KG1 (cell line): ENCODE data around the gene UGT1A7.
"Not testable (repeated sequence)": the region's sequence is repeated elsewhere in the genome, so short reads cannot be mapped to it uniquely, and the experiment has no call there.

Source experiments
- DNase-seq: peaks from one replicate; lab custom pipeline; 2025; lab: John Stamatoyannopoulos, UW

UGT1A7 gene

GRCh38 chr2:233712611-233713261, 31.0 kb downstream of the UGT1A7 start, which contains the start of gene UGT1A5:
TSS of gene UGT1A5 (plus strand) at chr2:233712907. CDS start at chr2:233712992, 85 bp downstream.
- DNase-seq = no peak

- no peak for DNase-seq
Observed at GRCh38 chr2:233713262-233713615, 31.5 kb downstream of the UGT1A7 start.

DNA sequence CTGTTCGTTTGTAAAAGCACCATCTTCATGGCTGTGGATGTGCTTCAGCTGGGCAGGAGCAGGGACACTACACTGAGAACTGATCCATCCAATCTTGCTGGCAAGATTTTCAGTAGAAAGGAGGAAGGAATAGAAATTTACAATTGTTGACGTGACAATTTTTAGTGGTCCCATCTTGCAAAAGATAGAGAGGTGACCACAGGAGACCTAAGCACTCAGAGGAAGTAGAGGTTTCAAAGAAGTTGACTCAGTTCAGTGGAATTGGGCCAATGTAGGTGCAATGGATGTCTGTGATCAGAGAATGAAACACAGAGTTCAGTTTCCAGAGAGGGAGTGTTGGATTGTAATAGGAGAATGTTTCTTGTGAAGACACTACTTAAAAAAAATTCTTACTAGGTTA, 32.4 kb downstream of the UGT1A7 start:
- peak; percentile 6 for DNase-seq

DNA sequence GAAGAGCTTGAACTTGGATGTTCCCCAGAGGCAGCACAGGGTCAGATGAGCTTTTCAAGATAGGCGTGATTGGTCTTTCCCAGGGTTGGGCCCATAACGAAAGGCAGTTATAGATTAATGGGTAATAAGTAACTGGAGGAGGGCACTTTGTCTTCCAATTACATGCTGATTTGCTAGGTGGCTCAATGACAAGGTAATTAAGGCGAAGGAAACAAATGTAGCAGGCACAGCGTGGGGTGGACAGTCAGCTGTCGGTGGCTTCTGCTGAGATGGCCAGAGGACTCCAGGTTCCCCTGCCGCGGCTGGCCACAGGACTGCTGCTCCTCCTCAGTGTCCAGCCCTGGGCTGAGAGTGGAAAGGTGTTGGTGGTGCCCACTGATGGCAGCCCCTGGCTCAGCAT, 36.9 kb downstream of the UGT1A7 start, which contains the start of gene UGT1A4:
Gene UGT1A4 (plus strand): TSS at position 185 of the 400 bp plus-strand sequence. CDS start 85 bp downstream, at position 270.
- no peak for DNase-seq

DNA sequence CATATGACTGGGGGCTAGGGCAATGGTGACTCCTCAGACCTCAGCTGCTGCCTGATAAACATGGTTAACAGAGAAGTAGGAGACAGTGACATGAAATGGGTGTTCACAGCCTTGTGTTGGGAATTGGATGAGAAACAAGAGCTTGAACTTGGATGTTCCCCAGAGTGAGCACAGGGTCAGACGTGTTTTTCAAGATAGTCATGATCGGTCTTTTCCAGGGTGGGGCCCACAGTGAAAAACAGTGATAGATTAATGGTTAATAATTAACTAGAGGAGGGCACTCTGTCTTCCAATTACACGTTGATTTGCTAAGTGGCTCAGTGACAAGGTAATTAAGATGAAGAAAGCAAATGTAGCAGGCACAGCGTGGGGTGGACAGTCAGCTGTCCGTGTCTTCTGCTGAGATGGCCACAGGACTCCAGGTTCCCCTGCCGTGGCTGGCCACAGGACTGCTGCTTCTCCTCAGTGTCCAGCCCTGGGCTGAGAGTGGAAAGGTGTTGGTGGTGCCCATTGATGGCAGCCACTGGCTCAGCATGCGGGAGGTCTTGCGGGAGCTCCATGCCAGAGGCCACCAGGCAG, 47.1 kb downstream of the UGT1A7 start, which contains the start of gene UGT1A3:
Gene UGT1A3 (plus strand): TSS at position 320 of the 579 bp plus-strand sequence. CDS start 85 bp downstream, at position 405.
- no peak for DNase-seq

DNA sequence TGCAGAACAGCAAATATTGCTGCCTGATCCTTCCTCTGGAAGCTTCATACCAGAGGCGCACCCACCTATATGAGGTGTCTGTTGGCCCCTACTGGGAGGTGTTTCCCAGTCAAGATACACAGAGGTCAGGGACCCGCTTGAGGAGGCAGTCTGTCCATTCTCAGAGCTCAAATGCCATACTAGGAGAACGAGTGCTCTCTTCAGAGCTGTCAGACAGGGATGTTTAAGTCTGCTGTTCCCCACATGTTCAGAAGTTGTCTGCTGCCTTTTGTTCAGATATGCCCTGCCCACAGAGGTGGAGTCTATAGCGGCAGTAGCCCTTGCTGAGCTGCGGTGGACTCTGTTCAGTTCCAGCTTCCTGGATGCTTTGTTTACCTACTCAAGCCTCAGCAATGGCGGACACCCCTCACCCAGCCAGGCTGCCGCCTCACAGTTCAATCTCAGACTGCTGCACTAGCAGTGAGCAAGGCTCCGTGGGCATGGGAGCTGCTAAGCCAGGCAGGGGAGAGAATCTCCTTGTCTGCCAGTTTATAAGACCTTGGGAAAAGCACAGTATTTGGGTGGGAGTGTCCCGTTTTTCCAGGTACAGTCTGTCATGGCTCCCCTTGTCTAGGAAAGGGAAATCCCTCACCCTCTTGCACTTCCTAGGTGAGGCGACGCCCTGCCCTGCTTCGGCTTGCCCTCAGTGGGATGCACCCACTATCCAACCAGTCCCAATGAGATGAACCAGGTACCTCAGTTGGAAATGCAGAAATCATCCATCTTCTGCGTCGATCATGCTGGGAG, 55.4 kb downstream of the UGT1A7 start:
- not testable (repeated sequence) for DNase-seq

- DNase-seq = no peak
Observed at GRCh38 chr2:233740870-233741269, 59.2 kb downstream of the UGT1A7 start.

- DNase-seq = no peak
Observed at GRCh38 chr2:233743464-233744259, 62.0 kb downstream of the UGT1A7 start.

- no peak for DNase-seq
Observed at GRCh38 chr2:233745073-233745755, 63.5 kb downstream of the UGT1A7 start.

GRCh38 chr2:233745838-233746237, 64.1 kb downstream of the UGT1A7 start:
- DNase-seq = not testable (repeated sequence)

DNA sequence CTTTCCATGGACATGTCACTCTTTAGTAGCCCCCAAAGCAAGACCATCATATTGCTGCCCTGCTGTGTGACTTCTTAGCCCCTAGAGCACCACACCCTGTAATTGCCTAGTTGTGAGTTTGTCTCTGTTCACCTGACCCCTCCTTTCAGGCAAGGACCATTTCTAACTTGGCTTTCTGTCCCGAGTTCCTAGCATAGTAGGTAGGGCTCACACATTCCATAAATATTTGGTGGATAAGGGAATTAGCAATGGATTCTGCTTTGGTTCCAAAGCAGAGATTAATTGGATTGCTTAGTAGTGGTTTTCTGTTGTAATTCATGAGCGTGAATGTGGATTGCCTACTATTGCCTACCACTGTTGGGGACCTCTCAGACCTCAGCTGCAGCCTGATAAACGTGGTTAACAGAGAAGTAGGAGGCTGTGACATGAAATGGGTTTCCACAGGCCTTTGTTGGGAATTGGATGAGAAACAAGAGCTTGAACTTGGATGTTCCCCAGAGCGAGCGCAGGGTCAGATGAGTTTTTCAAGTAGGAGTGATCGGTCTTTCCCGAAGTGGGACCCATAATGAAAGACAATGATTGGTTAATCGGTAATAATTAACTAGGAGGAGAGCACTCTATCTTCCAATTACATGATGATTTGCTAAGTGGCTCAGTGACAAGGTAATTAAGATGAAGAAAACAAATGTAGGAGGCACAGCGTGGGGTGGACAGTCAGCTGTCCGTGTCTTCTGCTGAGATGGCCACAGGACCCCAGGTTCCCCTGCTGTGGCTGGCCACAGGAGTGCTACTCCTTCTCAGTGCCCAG, 65.0 kb downstream of the UGT1A7 start:
- no peak for DNase-seq

DNA sequence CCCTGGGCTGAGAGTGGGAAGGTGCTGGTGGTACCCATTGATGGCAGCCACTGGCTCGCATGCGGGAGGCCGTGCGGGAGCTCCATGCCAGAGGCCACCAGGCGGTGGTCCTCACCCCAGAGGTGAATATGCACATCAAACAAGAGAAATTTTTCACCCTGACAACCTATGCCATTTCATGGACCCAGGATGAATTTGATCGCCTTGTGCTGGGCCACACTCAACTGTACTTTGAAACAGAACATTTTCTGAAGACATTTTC, 65.5 kb downstream of the UGT1A7 start:
- DNase-seq = no peak

DNA sequence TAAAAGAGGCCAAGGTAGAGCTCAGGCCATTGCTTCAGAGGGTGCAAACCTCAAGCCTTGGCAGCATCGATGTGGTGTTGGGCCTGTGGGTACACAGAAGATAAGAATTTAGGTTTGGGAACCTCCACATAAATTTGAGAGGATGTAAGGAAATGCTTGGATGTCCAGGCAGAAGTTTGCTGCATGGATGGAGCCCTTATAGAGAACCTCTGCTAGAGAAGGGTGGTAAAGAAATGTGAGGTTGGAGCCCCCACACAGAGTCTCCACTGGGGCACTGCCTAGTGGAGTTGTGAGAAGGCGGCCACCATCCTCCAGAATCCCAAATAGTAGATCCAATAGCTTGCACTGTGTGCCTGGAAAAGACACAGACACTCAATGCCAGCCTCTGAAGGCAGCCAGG, 69.0 kb downstream of the UGT1A7 start:
- not testable (repeated sequence) for DNase-seq

DNA sequence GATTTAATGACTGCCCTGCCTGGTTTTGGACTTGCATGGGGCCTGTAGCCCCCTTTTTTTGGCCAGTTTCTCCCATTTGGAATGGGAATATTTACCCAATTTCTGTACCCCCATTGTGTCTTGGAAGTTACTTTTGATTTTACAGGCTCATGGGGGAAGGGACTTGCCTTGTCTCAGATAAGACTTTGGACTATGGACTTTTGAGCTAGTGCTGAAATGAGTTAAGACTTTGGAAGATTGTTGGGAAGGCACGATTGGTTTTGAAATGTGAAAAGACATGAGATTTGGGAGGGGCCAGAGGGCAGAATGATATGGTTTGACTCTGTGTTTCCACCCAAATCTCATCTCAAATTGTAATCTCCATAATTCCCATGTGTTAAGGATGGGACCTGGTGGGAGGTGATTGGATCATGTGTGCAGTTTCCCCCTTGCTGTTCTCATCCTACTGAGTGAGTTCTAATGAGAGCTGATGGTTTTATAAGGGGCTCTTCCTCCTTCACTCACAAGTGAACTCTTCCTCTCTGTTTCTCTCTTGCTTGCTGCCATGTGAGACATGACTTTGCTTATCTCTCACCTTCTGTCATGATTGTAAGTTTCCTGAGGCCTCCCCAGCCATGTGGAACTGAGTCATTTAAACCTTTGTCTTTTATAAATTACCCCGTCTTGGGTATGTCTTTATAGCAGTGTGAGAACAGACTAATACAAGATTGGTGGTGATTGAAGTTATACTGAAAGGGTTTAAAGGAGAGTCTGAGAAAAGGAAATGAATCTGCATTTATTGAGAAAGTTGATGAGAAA, 69.7 kb downstream of the UGT1A7 start:
- DNase-seq = not testable (repeated sequence)

DNA sequence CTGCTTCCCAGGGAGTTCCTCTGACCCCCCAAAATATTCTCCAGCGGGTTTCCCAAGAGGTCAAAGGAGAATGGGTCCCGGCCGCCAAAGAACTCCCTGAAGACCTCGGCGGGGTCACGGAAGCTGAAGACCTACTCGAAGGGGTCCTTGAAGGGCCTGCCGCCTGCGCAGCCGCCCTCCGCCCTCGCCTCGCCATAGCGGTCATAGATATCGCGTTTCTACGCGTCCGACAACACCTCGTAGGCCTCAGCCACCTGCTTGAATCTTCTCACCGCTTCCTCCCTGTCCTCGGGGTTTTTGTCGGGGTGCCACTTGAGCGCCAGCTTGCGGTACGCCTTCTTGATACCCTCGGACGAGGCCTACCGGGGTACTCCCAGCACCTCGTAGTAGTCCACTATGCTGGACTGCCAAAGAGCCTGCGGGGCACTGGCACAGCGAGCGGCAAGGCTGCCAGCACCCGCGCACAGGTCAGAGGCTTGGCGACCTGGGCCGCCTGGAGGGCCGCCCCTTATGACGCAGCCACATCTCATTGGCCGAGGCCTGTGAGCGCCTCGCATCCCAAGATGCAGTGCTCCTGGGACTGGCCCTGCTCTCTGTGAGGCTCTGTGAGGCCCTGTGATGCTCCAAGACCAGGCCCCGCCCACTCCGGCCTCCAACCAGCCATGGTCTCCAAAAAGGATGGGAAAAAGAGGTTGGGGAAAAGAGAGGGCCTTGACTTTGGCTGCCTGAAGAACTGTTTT, 73.3 kb downstream of the UGT1A7 start:
- no peak for DNase-seq

GRCh38 chr2:233756429-233757081, 74.9 kb downstream of the UGT1A7 start:
- no peak for DNase-seq

DNA sequence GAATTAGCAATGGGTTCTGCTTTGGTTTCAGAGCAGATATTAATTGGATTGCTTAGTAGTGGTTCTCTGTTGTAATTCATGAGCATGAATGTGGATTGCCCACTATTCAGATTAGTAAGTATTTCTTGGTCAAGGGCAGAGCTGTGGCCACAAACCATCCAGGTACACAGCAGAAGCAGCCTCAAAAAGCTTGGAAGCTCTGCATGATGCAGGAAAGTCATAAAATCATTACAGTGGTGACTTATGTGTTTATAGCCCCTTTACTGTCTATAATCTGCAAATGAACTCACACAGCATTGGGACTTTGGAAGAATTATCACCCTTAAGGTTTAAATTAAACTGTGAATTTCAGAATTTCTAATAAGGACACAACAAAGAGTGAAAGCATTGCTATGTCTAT, 76.4 kb downstream of the UGT1A7 start:
- DNase-seq = no peak

- DNase-seq = no peak
Observed at GRCh38 chr2:233758849-233759248, 77.1 kb downstream of the UGT1A7 start.

GRCh38 chr2:233760043-233760442, 78.3 kb downstream of the UGT1A7 start, which contains the start of gene UGT1A1:
TSS of gene UGT1A1 (plus strand) at chr2:233760270. CDS start at chr2:233760288, 18 bp downstream.
- DNase-seq = no peak
